HG03066 (cell line): ENCODE results near the gene SDR39U1.
A peak's percentile ranks its signal among the peaks of the same experiment; 100 is the strongest.

Experiments
- ATAC-seq: cut with Tn5 transposase; IDR thresholded peaks from one replicate; pipeline ENCODE4 v1.9.1; 2021; ENCODE audit warnings: low read depth; ENCODE audit not compliant: unreplicated experiment

Gene SDR39U1

DNA sequence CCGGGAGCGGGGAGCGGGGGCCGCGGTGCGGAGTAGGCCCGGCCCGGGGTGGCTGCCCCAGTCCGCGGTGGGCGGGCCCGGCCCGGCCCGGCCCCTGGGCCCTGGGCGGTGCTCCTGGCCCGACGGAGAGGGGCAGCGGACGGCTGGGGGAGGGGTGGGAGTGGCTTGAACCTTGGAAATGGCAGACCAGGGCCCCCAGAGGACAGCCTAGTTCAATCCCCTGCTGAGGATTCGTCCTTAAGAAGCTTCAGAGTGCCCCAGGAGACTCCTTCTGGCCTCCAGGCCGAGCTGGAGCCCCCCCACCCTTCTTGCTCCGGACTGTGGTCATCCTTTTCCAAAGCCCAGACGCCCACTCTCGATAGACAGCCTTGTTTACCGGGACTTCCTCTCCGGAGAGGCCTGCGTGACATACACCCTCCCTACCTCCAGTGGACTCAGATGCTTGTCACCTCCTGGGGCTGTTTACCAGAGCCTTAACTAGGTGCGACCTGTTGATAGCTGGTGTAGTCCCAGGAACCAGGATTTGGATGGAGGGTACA lies 12.4 kb downstream of the SDR39U1 start:
- ATAC-seq: peak; percentile 63

DNA sequence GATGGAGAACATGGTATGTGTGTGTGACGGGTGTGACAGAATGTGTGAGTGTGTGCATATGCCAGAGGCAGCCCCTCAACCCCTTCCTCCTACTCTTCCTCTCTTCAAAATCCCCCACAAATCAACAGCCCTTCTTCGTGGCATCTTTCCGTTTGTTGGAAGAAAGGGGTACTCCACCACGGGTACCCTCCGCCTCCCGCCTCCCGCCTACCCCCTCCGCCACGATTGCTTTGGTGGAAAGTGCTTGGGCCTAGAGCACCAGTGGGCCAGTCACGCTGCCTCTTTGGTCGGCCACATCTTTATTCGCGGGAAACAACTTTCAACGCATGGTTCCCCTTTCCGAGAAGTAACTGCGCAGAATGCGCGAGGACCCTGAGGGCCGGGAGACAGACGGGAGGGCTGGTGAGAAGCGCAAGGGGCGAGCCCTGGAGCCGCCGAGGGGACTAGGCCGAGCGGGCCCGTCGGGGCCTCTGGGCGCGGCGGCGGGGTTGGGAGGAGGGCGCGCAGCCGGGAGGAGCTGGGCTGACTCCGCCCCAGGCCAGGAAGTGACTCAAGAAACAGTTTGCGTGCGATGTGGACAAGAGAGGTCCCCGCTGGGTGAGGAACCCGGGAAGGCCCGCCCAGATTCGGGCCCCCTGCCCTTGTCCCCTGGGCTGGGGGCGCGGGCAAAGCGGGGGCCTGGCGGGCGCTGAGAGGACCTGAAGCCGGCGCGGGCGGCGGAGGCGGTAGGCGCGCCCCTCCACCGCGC lies 13.0 kb downstream of the SDR39U1 start, which contains the start of the genes CBLN3 and KHNYN:
Gene CBLN3 (minus strand): TSS at position 274 of the 748 bp plus-strand sequence. CDS start 614 bp downstream, outside the sequence.
Gene KHNYN (plus strand): TSS at position 560 of the 748 bp plus-strand sequence. CDS start 777 bp downstream, outside the sequence.
- peak; percentile 86 for ATAC-seq

DNA sequence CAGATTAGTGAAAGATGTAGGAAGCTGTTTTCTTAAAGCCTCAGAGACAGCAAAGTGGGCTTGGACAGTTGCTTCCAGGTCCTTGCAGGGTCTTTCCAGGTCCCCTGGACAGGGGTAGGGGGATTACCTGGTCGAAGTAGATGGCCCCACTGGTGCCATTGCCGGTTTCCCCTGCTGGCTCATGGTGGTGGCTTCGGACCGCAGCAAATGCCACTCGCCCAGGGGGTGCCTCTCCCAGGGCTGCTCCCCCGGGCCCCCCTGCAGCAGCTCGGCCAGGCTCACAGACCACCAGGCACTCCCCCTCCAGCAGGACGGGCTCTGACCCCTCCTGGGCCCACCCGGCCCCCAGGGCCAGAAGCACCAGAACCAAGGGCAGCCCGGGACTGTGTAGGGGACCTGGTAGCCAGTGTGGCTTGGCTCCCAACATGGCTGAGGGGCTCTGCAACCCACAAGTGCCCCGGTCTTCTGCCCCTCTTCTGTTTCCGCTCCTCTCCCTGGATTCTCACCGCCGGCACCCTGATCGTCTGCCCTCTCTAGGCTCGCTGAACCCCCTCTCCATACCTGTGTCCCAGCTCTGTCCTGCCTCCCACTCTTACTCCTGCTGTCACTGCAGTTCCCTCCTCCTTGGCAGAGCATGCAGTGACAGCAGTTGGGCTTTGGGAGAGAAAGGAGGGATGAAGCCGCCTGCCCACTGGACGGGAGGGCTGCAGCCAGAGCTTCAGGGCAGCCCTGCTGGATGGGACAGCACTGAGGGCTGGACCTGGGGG lies 13.8 kb downstream of the SDR39U1 start:
- no peak for ATAC-seq

DNA sequence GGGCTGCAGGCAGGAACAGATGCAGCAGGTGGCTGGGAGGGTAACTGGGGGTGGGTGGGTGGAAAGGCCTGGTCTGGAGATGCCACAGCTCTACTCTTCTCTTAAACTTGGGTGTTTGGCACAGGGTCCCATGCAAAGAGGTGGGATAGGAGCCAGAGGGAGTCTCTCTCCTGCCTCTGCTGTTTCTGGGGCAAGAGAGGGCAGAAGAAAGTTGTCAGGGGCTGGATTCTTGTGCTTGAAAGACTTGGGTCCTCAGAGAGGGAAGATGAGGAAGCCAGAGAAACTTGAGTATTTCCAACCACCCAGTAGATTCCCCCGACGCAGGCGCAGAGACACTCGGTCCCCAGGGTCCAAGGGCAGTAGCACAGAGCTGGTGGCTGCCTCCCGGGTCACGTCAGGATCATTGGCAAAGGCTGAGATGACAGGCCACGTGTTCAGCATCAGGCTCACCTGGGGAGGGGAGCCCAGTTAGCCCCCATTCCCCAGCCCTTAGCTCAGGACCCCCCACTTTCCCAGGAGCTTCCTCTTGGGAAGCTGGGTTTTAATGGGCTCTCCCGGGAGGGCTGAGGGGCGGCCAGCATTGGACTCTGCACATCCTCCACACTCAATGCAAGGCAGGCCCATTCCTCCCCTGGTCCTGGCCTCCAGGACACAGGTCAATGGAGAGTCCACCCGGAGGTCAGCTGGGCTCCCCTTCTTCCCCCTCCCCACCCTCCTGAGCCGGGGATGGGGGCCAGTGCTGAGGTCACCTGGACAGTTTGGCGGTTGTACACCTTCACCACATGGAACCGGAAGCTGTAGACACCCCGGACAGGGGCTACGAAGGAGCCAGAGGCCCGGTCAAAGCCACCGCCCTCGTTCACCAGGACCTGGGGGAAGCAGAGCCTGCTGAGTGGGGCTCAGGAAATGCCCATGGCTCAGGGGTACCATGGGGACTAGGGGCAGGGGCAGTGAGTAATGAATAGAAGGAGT lies 14.8 kb downstream of the SDR39U1 start:
- ATAC-seq: no peak

DNA sequence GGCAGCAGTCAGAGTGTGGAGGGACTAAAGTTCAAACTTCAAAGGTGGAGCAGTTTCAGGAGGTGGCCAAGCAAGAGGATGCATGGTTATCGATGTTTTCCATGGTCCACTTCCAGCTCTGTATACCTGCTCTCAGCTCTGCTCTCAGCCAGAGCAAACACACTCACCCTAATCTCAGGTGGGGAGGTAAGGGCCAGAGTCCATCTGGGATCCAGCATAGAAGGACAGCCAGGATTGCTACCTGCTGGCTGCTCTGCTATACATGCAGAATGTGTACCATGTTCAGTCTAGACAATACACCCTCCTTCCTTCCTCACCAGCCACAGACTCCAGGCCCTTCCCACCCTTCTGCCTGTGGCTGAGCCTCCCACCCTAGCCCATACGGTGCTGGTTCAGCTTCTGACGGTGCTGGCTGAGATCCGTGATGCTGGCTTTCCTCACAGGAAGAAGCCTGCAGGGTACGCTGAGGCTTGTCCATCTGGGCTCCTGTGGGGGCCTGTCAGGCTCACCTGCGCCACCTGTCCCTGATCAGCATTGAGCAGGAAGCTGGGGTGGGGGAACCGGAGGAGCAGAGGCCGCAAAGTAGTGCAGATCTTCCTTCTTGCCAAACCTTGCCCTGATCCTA lies 15.6 kb downstream of the SDR39U1 start:
- ATAC-seq: no peak

DNA sequence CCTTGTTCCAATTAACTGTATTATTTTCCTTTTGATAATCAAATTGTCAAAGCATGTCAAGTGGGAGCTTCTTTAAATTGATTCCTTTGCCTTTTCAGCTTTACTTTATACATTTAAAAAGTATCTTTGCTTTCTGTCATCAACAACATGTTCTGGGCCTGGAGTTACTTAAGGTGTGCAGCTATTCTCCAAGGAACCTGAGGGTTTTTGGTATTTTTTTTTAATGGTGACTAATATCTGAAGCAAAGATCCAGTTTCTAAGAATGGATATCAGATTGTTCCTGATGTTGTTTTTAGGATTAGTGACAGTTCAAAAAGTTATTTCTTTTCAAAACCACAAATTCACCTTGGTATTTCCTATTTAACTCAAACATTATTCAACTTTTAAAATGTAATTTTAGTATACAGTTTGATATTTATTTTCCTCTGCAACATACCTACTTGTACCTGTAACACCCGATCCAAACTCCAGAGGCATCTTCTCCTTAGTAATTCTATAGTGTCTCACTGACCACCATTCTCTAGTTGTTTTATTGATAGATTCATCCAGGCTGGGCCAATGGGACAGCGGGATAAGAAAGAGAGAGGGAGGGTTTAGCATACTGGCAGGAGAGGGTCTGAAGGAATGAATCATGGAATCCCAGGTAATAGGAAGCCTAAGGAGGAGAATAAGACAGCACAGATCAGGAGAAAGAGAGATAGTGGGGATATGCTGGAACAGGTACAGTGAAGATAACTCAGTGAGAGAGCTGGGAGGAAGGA lies 16.2 kb downstream of the SDR39U1 start:
- no peak for ATAC-seq

DNA sequence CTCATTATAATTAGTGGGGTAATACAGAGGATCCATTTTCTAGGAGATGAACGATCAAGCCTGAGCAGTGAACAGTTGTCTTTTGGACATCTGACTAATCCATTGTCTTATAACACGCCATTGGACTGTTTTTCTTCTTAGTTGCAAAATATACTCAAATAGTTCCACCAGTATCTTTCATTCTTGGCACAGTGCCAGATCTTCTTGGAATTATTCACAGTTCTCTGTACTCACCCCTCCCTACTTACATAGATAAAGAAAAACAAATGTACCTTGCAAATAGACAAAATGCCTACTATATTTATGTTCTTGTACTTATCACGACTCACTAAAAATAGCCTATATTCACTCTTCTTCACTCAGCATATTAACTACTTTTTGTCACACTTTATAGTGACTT lies 16.9 kb downstream of the SDR39U1 start:
- no peak for ATAC-seq

DNA sequence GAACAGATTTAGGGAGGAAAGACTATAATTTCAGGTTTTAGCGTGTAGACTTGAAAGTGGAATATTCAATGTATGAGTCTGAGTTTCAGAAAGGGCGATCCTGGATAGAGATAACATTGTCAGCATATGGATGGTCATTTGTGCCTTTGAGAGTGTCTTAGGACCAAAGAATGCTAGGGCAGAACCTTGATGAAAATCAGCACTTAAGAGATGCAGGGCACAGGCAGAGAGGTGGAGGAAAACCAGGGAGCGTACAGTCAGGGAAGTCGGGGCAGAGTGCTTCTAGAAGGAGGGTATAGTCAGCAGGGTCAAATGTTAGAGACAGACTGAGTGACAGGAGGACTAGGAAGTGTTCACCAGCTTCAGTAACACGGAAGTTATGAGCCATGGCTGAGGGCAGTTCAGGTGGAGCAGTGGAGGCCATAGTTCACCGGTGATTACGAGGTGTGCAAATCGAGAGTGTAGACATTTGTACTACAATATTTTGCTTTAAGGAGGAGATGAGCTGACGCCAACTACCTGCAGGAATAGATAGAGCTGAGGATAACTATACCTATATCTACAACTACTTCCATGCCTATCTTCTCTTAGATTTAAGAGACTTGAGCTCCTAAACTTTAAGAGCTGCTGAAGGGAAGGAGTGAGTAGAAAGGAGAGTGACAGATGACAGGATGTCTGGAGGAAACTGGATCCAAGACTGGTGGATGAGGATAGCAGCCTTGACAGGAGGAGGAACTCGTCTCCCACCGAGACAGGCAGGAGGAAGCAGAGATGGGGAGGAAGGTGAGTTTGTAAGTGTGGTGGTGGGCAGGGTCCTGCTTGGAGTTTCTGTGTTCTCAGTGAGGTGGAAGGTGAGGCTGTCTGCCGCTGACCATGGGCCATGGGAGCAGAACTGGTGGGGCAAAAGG lies 19.6 kb downstream of the SDR39U1 start:
- no peak for ATAC-seq

DNA sequence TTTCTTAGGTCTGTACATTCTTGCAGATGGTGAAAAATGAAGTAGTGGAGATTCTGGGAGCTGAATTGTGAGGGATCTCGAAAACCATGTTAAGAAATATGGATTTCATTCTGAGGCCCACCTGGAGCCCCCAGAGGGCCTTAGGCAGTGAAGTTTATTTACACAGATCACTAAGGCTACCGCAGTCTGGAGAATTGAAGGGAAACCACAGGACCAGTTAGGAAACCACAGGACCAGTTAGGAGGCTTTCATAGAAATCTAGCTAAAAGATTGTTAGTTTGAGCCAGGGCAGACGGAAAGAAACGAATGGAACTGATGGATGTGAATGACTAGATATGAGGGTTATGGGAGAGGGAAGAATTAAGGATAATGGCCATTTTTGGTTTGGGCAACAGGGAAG lies 20.3 kb downstream of the SDR39U1 start:
- no peak for ATAC-seq

DNA sequence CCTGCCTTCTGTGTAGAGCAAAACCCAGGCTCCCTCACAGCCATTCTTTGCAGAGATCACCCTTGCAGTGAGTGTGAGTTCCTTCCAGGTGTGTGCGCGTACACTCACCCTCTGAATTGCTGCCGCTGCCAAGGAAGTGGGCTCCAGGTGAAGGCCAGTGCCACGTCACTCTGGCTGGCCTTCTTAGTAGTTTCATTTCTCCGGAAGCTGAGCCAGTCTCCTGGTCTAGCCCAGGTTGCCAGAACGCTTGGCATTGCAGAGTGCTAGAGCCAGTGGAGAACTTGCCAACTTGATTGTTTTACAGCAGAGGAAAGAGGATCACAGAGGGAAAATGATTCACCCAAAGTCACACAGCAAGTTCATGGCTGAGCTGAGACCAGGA lies 24.1 kb downstream of the SDR39U1 start:
- ATAC-seq: no peak

DNA sequence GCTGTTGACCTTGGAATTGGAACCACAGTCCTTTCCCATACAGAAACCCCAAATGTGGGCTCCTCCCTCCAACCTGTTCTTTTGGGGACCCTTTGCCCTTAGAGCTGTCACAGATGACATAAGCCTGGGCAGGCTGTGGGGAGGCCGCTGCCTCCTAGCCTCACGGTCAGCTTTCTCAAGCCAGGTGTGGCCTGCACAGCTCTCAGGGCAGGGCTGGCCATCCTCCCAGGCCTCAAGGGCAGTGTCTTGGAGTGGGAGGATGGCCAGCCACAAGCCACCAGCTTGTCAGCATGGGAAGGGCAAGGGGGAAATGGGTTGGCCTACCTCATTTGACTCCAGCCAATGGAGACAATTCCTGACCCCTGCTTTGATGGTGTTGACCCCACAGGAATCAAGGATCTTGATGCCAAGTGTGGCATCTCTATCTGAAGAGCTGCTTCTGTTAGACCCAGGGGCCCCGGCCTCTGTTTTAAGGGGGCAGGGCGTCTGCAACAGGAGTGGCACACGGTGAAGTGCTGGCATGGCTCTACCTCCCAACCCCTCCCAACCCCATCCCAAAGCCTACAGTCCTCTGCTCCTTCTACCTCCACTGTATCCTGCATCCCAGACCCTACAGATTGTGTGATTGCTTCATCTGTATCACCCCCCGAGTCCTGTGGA lies 24.6 kb downstream of the SDR39U1 start:
- no peak for ATAC-seq

DNA sequence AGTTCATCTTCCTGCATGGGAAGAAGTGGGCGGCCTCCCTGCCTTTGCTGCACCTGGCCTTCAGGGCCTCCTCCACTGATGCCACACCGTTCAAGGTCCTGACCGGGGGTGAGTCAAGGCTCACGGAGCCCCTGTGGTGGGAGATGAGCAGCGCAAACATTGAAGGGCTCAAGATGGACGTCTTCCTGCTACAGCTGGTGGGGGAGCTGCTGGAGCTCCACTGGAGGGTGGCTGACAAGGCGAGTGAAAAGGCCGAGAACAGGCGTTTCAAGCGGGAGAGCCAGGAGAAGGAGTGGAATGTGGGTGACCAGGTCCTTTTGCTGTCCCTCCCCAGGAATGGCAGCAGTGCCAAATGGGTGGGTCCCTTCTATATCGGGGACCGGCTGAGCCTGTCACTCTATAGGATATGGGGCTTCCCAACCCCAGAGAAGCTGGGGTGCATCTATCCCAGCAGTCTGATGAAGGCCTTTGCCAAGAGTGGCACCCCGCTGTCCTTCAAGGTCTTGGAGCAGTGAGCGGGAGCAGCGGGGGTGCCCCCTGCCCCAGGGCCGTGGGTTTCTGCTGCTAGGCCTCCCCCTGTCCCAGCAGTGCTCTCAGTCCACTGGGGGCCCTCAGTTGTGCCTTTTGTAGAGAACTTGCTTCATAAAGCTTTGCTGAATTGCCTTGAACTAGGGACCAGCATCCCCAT lies 25.5 kb downstream of the SDR39U1 start:
- no peak for ATAC-seq

DNA sequence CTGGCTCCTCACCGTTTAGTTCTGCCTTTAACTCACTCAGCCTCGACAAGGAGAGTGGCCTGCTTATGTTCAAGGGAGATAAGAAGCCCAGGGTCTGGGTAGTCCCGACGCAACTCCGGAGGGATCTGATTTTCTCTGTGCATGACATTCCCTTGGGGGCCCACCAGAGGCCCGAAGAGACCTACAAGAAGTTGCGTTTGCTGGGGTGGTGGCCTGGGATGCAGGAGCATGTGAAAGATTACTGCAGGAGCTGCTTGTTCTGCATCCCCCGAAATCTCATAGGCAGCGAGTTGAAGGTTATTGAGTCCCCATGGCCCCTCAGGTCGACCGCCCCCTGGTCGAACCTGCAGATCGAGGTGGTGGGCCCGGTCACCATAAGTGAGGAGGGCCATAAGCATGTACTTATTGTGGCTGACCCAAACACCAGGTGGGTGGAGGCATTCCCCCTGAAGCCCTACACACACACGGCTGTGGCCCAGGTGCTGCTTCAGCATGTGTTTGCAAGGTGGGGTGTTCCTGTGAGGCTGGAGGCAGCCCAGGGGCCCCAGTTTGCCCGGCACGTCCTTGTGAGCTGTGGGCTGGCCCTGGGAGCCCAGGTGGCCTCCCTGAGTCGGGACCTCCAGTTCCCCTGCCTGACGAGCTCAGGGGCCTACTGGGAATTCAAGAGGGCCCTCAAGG lies 26.2 kb downstream of the SDR39U1 start:
- no peak for ATAC-seq

DNA sequence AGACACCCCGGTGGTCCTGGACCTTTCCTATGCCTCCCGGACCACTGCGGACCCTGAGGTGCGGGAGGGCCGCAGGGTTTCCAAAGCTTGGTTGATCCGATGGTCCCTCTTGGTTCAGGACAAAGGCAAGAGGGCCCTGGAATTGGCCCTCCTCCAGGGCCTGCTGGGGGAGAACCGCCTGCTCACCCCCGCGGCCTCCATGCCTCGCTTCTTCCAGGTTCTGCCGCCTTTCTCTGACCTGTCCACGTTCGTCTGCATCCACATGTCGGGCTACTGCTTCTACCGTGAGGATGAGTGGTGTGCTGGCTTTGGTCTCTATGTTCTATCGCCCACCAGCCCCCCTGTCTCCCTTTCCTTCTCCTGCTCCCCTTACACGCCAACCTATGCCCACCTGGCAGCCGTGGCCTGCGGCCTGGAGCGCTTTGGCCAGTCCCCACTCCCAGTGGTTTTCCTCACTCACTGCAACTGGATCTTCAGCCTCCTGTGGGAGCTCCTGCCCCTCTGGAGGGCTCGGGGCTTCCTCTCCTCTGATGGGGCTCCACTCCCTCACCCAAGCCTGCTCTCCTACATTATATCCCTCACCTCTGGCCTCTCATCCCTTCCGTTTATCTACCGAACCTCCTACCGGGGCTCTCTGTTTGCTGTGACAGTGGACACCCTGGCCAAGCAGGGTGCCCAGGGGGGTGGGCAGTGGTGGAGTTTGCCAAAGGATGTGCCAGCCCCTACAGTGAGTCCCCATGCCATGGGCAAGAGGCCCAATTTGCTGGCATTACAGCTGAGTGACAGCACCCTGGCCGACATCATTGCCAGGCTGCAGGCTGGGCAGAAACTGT lies 26.9 kb downstream of the SDR39U1 start:
- ATAC-seq: no peak

DNA sequence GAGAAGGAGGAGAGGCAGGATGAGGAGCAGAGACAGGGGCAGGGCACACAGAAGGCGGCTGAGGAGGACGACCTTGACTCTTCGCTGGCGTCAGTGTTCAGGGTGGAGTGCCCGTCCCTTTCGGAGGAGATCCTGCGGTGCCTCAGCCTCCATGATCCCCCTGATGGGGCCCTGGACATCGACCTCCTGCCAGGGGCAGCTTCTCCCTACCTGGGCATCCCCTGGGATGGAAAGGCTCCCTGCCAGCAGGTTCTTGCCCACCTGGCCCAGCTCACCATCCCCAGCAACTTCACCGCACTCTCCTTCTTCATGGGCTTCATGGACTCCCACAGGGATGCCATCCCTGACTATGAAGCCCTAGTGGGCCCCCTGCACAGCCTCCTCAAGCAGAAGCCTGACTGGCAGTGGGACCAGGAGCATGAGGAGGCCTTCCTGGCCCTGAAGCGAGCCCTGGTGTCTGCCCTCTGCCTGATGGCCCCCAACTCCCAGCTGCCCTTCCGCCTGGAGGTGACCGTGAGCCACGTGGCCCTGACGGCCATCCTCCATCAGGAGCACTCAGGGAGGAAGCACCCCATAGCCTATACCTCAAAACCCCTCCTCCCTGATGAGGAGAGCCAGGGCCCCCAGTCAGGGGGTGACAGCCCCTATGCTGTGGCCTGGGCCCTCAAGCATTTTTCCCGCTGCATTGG lies 27.7 kb downstream of the SDR39U1 start:
- ATAC-seq: no peak
